Spleen (tissue), 11 donors: ENCODE measurements around the gene CDC7. TPM values are rescaled to one million over a fixed set of nuclear protein-coding genes. Genes with fewer than 3 reads are reported as not detected.

Experiments used
- DNase-seq: peaks from one replicate; pipeline ENCODE4 v3.0.0-alpha.2; 2020
- H3K27ac ChIP-seq, 8 donors: fragments of 200-600 bp; sonication (generic) in 7 of 8; 1 replicate in 4 of 8; 2 replicates in 4 of 8; pipeline versions ENCODE4 v1.5.0 to v1.8.0; 2016 to 2021; ENCODE audit warnings: inconsistent platforms in 4 of 8, mild to moderate bottlenecking in 4 of 8, moderate library complexity in 1 of 8
- H3K27me3 ChIP-seq, 7 donors: fragments of 200-600 bp; sonication (generic) in 6 of 7; replicated peaks in 1 of 7; 1 replicate in 4 of 7; 2 replicates in 3 of 7; pipeline versions ENCODE4 v1.5.0 to v1.8.0; 2016 to 2021; ENCODE audit warnings: inconsistent platforms in 3 of 7, mild to moderate bottlenecking in 1 of 7
- H3K36me3 ChIP-seq, 6 donors: fragments of 200-600 bp; sonication (generic) in 5 of 6; 1 replicate in 4 of 6; 2 replicates in 2 of 6; pipeline versions ENCODE4 v1.5.0 to v1.8.0; 2016 to 2021; ENCODE audit warnings: inconsistent platforms in 2 of 6
- H3K4me1 ChIP-seq, 6 donors: fragments of 200-600 bp; sonication (generic) in 5 of 6; 1 replicate in 3 of 6; 2 replicates in 3 of 6; pipeline versions ENCODE4 v1.5.0 to v1.8.0; 2016 to 2021; ENCODE audit warnings: inconsistent platforms in 3 of 6
- H3K4me3 ChIP-seq, 8 donors: fragments of 200-600 bp; sonication (generic) in 7 of 8; 1 replicate in 4 of 8; 2 replicates in 4 of 8; pipeline versions ENCODE4 v1.5.0 to v1.8.0; 2016 to 2021; ENCODE audit warnings: inconsistent platforms in 4 of 8, mild to moderate bottlenecking in 4 of 8, moderate library complexity in 2 of 8
- H3K9me3 ChIP-seq, 8 donors: fragments of 200-600 bp; sonication (generic) in 7 of 8; 1 replicate in 4 of 8; 2 replicates in 4 of 8; pipeline versions ENCODE4 v1.5.0 to v1.8.0; 2016 to 2021; ENCODE audit warnings: inconsistent platforms in 4 of 8
- CTCF ChIP-seq, 11 experiments: fragments of 200-600 bp in 7 of 11; fragments of 450-650 bp in 4 of 11; sonication (generic) in 4 of 11; IDR thresholded peaks in 8 of 11; conservative IDR thresholded peaks in 3 of 11; 1 replicate in 7 of 11; 2 replicates in 4 of 11; pipeline versions ENCODE4 v1.4.0 to v1.8.0; 2016 to 2021; ENCODE audit warnings: antibody characterized with exemption in 11 of 11, inconsistent platforms in 4 of 11, mild to moderate bottlenecking in 1 of 11
- POLR2A ChIP-seq, 3 donors: fragments of 450-650 bp; IDR thresholded peaks; one replicate each; pipeline ENCODE4 v1.5.1; 2017; ENCODE audit warnings: antibody characterized with exemption in 3 of 3, mild to moderate bottlenecking in 1 of 3
- POLR2AphosphoS5 ChIP-seq, 3 donors: sonication (generic); formaldehyde crosslinking; IDR thresholded peaks; one replicate each; pipeline ENCODE4 v1.5.1; 2017; ENCODE audit warnings: antibody characterized with exemption in 3 of 3
- WGBS, 5 donors: extraction: QIAGEN DNeasy Blood & Tissue Kit in 3 of 5; methylation state at CpG; one replicate each; pipeline versions ENCODE4 v1.1.5 to v1.1.7; 2013 to 2018; 5-methylcytosine and 5-hydroxymethylcytosine counted together
- intact Hi-C: fragments of 100-400 bp; cut with DNase I; formaldehyde crosslinking; loops from one replicate; pipeline ENCODE4 v1.15.0; 2023; ENCODE audit warnings: low total_unique reads
- polyA plus RNA-seq, 3 donors: library from polyadenylated mRNA; stranded (reverse); fragments of 200-250 nt; gene quantifications; one replicate each; pipeline ENCODE4 v1.2.1, GENCODE V29; 2013
- total RNA-seq, 7 donors: library from RNA; depleted of rRNA in 3 of 7; stranded (reverse); fragments of >200 nt in 3 of 7; fragmentation: NEBNext Ultra II Directional in 4 of 7; extraction: Animal tissue kit (Norgen Biotek cat#: 25700) in 4 of 7; gene quantifications; one replicate each; pipeline versions ENCODE4 v1.1.0 to v1.2.1, GENCODE V29; 2016 to 2021
- donor health status: healthy with polysubstance abuse.
- donor health status: DM: no; HTN: no; CAD: no; lungs with moderate emphysema.
- donor health status: DM: no; HTN: no; CAD: no.
- donor health status: Bipolar disorder and iron deficiency.
- donor health status: healthy.
- donor health status: DM: no; HTN: no; CAD: no.
- donor health status: DM: yes; HTN: yes; CAD: no.

Gene CDC7
- total and polyA plus RNA-seq, 10 donors = 3.8 to 25.3 (median 11.5) TPM

- DNase-seq = no peak
- intact Hi-C loops = no loop called here
- WGBS, 5 donors = 83 to 95% (median 91%) methylated on average over 4 to 18 of the region's 18 CpGs
- Histone ChIP-seq H3K27ac (no peak overlapping the region), H3K4me1 (peaks cover 9 to 48% (median 16%) of the 10 kb centered on the region in 6 donors), H3K27me3 (no peaks in the 10 kb centered on the region), H3K36me3 (no peaks in the 10 kb centered on the region), H3K9me3 (peaks cover 0 to 5% (median 0%) of the 10 kb centered on the region in 8 donors), H3K4me3 (no peak overlapping the region)
- TF ChIP-seq POLR2A (IDR thresholded peaks at IDR 0.05) (no peak), POLR2AphosphoS5 (IDR thresholded peaks at IDR 0.05) (no peak), CTCF (IDR thresholded peaks at IDR 0.05 in 8 of 11, conservative IDR thresholded peaks at IDR 0.05 in 3 of 11) (no peak)
Observed at GRCh38 chr1:91546301-91546581, 45.6 kb downstream of the CDC7 start.

GRCh38 chr1:91546876-91547275 is 46.2 kb downstream of the CDC7 start:
- Histone ChIP-seq H3K27me3 (no peaks in the 10 kb centered on the region), H3K4me3 (no peak overlapping the region), H3K36me3 (no peaks in the 10 kb centered on the region), H3K27ac (peak overlapping the region in 1 of 8 donors; percentile 82), H3K9me3 (peaks cover 0 to 5% (median 0%) of the 10 kb centered on the region in 8 donors), H3K4me1 (peaks cover 9 to 51% (median 16%) of the 10 kb centered on the region in 6 donors)
- no peak for TF ChIP-seq CTCF (IDR thresholded peaks at IDR 0.05 in 8 of 11, conservative IDR thresholded peaks at IDR 0.05 in 3 of 11)
- no peak for TF ChIP-seq POLR2AphosphoS5 (IDR thresholded peaks at IDR 0.05)
- no peak for TF ChIP-seq POLR2A (IDR thresholded peaks at IDR 0.05)
- DNase-seq = no peak
- WGBS, 5 donors = 88 to 97% (median 94%) methylated on average over 19 of the region's 19 CpGs
- intact Hi-C loops = no loop called here

- Histone ChIP-seq H3K27ac (peak overlapping the region in 7 of 8 donors; percentile 24 to 82 (median 53)), H3K4me3 (no peak overlapping the region), H3K4me1 (peaks cover 9 to 60% (median 24%) of the 10 kb centered on the region in 6 donors), H3K27me3 (no peaks in the 10 kb centered on the region), H3K36me3 (no peaks in the 10 kb centered on the region), H3K9me3 (peaks cover 0 to 5% (median 0%) of the 10 kb centered on the region in 8 donors)
- TF ChIP-seq CTCF (IDR thresholded peaks at IDR 0.05 in 8 of 11, conservative IDR thresholded peaks at IDR 0.05 in 3 of 11) = no peak
- no peak for TF ChIP-seq POLR2A (IDR thresholded peaks at IDR 0.05)
- TF ChIP-seq POLR2AphosphoS5 (IDR thresholded peaks at IDR 0.05) = no peak
- WGBS, 5 donors = 31 to 50% (median 35%) methylated on average over 3 of the region's 3 CpGs
- no peak for DNase-seq
- intact Hi-C loops = no loop called here
Observed at GRCh38 chr1:91548376-91549040, 47.9 kb downstream of the CDC7 start.

- H3K4me3 ChIP-seq = no peak overlapping the region
- no peaks in the 10 kb centered on the region for H3K36me3 ChIP-seq
- no peak for DNase-seq
- H3K27ac ChIP-seq = peak overlapping the region in 7 of 8 donors; percentile 24 to 82 (median 53)
- H3K4me1 ChIP-seq = peaks cover 9 to 66% (median 28%) of the 10 kb centered on the region in 6 donors
- H3K27me3 ChIP-seq = no peaks in the 10 kb centered on the region
- peaks cover 0 to 5% (median 0%) of the 10 kb centered on the region in 8 donors for H3K9me3 ChIP-seq
- no peak for TF ChIP-seq POLR2AphosphoS5 (IDR thresholded peaks at IDR 0.05)
- TF ChIP-seq CTCF (IDR thresholded peaks at IDR 0.05 in 8 of 11, conservative IDR thresholded peaks at IDR 0.05 in 3 of 11) = no peak
- no peak for TF ChIP-seq POLR2A (IDR thresholded peaks at IDR 0.05)
- intact Hi-C loops = no loop called here
- 2 to 15% (median 5%) methylated on average over 2 of the region's 2 CpGs for WGBS, 5 donors
Observed at GRCh38 chr1:91549041-91549735, 48.5 kb downstream of the CDC7 start.
